Fibroblast of lung (primary cell): ENCODE results near the gene HSF4. TPM values are rescaled to one million over a fixed set of nuclear protein-coding genes. Genes with fewer than 3 reads are reported as not detected.
"Not testable (repeated sequence)": the region's sequence is repeated elsewhere in the genome, so short reads cannot be mapped to it uniquely, and the experiment has no call there.

Source experiments
- DNase-seq, 2 donors: peaks; one replicate each; pipeline versions ENCODE4 v3.0.0 to v3.0.0-alpha.2; 2010; ENCODE audit warnings: low read depth in 2 of 2
- H2AFZ ChIP-seq: 2 replicates; pipeline ENCODE4 v1.5.1; 2012; ENCODE audit warnings: low read length, control low read depth, inconsistent platforms
- H3K27ac ChIP-seq: 2 replicates; pipeline ENCODE4 v1.5.1; 2011; ENCODE audit warnings: low read length, control low read depth; ENCODE audit not compliant: insufficient read depth
- H3K27me3 ChIP-seq: 2 replicates; pipeline ENCODE4 v1.5.1; 2011; ENCODE audit warnings: mild to moderate bottlenecking, low read length; ENCODE audit not compliant: control insufficient read depth, insufficient read depth
- H3K36me3 ChIP-seq: 2 replicates; pipeline ENCODE4 v1.5.1; 2011; ENCODE audit warnings: low read length; ENCODE audit not compliant: control insufficient read depth, insufficient read depth
- H3K4me1 ChIP-seq: 2 replicates; pipeline ENCODE4 v1.5.1; 2011; ENCODE audit warnings: low read length; ENCODE audit not compliant: control insufficient read depth, insufficient read depth; ENCODE audit errors: extremely low read depth
- H3K4me2 ChIP-seq: 2 replicates; pipeline ENCODE4 v1.5.1; 2011; ENCODE audit warnings: low read length, control low read depth; ENCODE audit not compliant: insufficient read depth; ENCODE audit errors: extremely low read depth
- H3K4me3 ChIP-seq, 4 experiments: fragments of 200-600 bp in 1 of 4; sonication (generic) in 1 of 4; replicated peaks in 1 of 4; 2 replicates each; pipeline ENCODE4 v1.5.1; 2011 to 2016; ENCODE audit warnings: low read length in 4 of 4, low read depth in 3 of 4, mild to moderate bottlenecking in 3 of 4, control low read depth in 2 of 4, inconsistent platforms in 1 of 4, mixed read lengths in 1 of 4; ENCODE audit not compliant: insufficient read depth in 1 of 4; ENCODE audit errors: control extremely low read depth in 1 of 4
- H3K79me2 ChIP-seq: 2 replicates; pipeline ENCODE4 v1.5.1; 2012; ENCODE audit warnings: mild to moderate bottlenecking, low read length, inconsistent platforms; ENCODE audit not compliant: control insufficient read depth, insufficient read depth
- H3K9ac ChIP-seq: 2 replicates; pipeline ENCODE4 v1.5.1; 2011; ENCODE audit warnings: mild to moderate bottlenecking, low read length, control low read depth; ENCODE audit not compliant: insufficient read depth
- H3K9me3 ChIP-seq: 2 replicates; pipeline ENCODE4 v1.5.1; 2012; ENCODE audit warnings: low read depth, low read length; ENCODE audit not compliant: control insufficient read depth, insufficient read depth
- H4K20me1 ChIP-seq: 2 replicates; pipeline ENCODE4 v1.5.1; 2011; ENCODE audit warnings: low read length; ENCODE audit not compliant: control insufficient read depth, insufficient read depth; ENCODE audit errors: extremely low read depth
- EZH2 ChIP-seq: IDR thresholded peaks from 2 replicates; pipeline ENCODE4 v1.5.1; 2012; ENCODE audit warnings: low read length, control low read depth, mild to moderate bottlenecking; ENCODE audit errors: missing control alignments
- polyA plus RNA-seq, 2 donors: library from polyadenylated mRNA; depleted of rRNA in 1 of 2; stranded (reverse) in 1 of 2; unstranded in 1 of 2; fragments of >200 nt; gene quantifications; 2 replicates each; pipeline ENCODE4 v1.2.1, GENCODE V29; 2011 to 2012; ENCODE audit warnings: missing spikeins in 1 of 2
- total RNA-seq: library from RNA; depleted of rRNA; stranded (reverse); fragments of >200 nt; gene quantifications from 2 replicates; pipeline ENCODE4 v1.2.1, GENCODE V29; 2014
- TF ChIP-seq, protein P1 (sequence below), 2 donors: IDR thresholded peaks in 1 of 2; conservative IDR thresholded peaks in 1 of 2; 1 replicate in 1 of 2; 2 replicates in 1 of 2; pipeline ENCODE4 v1.5.1; 2011 to 2012; ENCODE audit warnings: low read length in 2 of 2, control low read depth in 1 of 2, inconsistent platforms in 1 of 2, low read depth in 1 of 2, mild to moderate bottlenecking in 1 of 2

The HSF4 gene
- total and polyA plus RNA-seq, 2 donors (not counting 1 experiment from before 2014, with no cell fraction given), result 6.4 to 25.8 TPM

DNA sequence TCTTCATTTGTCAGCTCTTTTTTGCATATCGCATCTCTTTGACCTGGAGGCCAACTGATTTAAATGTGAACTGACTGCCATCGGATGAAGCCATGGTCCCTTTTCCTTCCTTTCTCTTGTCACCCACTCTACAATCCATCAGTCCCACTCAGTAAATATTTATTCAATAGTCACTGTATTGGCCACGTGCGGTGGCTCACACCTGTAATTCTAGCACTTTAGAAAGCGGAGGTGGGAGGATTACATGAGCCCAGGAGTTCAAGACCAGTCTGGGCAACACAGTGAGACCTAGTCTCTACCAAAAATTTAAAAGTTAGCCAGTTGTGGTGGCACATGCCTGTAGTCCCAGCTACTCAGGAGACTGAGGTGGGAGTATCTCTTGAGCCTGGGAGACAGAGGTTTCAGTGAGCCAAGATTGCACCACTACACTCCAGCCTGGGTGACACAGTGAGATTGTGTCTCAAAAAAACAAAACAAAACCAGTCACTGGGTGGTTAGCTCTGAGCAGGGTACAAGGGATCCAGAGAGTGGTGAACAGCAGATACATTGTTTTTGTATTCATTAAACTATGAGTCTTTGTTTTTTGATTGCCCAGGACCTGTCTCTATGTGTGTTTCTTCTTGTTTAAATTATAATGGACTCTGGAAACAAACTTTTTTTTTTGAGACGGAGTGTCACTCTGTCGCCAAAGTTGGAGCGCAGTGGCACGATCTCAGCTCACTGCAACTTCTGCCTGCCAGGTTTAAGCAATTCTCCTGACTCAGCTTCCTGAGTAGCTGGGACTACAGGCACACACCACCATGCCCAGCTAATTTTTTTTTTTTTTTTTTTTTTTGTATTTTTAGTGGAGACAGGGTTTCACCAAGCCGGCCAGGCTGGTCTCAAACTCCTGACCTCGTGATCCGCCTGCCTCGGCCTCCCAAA is 47.9 kb upstream of the HSF4 start:
- H3K4me1 ChIP-seq, result peaks cover 9% of the 10 kb centered on the region
- H3K4me3 ChIP-seq, result no peak overlapping the region
- no peak overlapping the region for H2AFZ ChIP-seq
- peaks cover 29% of the 10 kb centered on the region for H3K79me2 ChIP-seq
- no peaks in the 10 kb centered on the region for H3K9me3 ChIP-seq
- TF ChIP-seq, protein P1, sequence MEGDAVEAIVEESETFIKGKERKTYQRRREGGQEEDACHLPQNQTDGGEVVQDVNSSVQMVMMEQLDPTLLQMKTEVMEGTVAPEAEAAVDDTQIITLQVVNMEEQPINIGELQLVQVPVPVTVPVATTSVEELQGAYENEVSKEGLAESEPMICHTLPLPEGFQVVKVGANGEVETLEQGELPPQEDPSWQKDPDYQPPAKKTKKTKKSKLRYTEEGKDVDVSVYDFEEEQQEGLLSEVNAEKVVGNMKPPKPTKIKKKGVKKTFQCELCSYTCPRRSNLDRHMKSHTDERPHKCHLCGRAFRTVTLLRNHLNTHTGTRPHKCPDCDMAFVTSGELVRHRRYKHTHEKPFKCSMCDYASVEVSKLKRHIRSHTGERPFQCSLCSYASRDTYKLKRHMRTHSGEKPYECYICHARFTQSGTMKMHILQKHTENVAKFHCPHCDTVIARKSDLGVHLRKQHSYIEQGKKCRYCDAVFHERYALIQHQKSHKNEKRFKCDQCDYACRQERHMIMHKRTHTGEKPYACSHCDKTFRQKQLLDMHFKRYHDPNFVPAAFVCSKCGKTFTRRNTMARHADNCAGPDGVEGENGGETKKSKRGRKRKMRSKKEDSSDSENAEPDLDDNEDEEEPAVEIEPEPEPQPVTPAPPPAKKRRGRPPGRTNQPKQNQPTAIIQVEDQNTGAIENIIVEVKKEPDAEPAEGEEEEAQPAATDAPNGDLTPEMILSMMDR (conservative IDR thresholded peaks at IDR 0.05 in 1 of 2, IDR thresholded peaks at IDR 0.05 in 1 of 2; ENCODE audit: low read depth in 1 of 2, low read length in 2 of 2), result no peak
- no peak for TF ChIP-seq EZH2
- no peak overlapping the region for H3K27ac ChIP-seq
- no peaks in the 10 kb centered on the region for H4K20me1 ChIP-seq
- H3K4me2 ChIP-seq, result no peak overlapping the region
- H3K27me3 ChIP-seq, result no peaks in the 10 kb centered on the region
- H3K36me3 ChIP-seq, result no peaks in the 10 kb centered on the region
- DNase-seq, result no peak
- H3K9ac ChIP-seq, result no peak overlapping the region

DNA sequence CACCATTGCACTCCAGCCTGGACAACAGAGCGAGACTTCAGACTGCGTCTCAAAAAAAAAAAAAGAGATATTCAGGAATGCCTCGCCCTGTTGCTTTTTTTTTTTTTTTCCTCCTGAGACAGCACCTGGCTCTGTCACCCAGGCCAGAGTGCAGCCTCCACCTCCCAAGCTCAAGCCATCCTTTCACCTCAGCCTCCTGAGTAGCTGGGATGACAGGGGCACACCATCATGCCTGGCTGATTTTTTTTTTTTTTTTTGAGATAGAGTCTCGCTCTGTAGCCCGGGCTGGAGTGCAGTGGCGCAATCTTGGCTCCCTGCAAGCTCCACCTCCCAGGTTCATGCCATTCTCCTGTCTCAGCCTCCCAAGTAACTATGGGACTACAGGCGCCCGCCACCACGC is 46.8 kb upstream of the HSF4 start:
- Histone ChIP-seq H3K4me3 (no peak overlapping the region), H3K9me3 (no peaks in the 10 kb centered on the region), H3K36me3 (peaks cover 4% of the 10 kb centered on the region), H3K27ac (no peak overlapping the region), H3K4me1 (peaks cover 9% of the 10 kb centered on the region), H3K27me3 (no peaks in the 10 kb centered on the region), H3K4me2 (no peak overlapping the region), H3K9ac (no peak overlapping the region), H3K79me2 (peaks cover 19% of the 10 kb centered on the region), H4K20me1 (no peaks in the 10 kb centered on the region), H2AFZ (no peak overlapping the region)
- DNase-seq, result no peak
- TF ChIP-seq EZH2, result no peak
- TF ChIP-seq, protein P1 (conservative IDR thresholded peaks at IDR 0.05 in 1 of 2, IDR thresholded peaks at IDR 0.05 in 1 of 2; ENCODE audit: low read depth in 1 of 2, low read length in 2 of 2), result no peak

DNA sequence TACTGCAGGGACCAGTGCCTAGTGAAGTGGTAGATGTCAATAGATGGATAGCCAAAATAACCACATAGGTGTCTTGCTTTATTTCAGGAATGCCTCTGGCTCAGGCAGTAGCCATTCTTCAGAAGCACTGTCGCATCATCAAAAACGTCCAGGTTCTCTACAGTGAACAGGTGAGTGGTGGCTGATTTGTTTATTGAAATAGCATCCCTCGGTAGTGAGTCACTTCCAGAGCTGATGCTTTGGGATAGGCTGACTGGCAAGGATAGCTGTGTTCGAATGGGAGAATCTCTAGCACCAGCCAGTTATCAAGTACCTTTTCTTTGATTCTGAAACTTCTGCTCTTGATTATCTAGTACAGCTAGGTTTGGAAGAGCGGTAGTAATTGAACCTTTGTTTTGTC is 44.5 kb upstream of the HSF4 start:
- no peak overlapping the region for H2AFZ ChIP-seq
- peaks cover 4% of the 10 kb centered on the region for H3K36me3 ChIP-seq
- no peak overlapping the region for H3K4me2 ChIP-seq
- H3K9ac ChIP-seq, result no peak overlapping the region
- no peaks in the 10 kb centered on the region for H3K27me3 ChIP-seq
- H3K27ac ChIP-seq, result no peak overlapping the region
- H3K79me2 ChIP-seq, result peaks cover 9% of the 10 kb centered on the region
- H3K4me3 ChIP-seq, result no peak overlapping the region
- no peak for DNase-seq
- H3K9me3 ChIP-seq, result no peaks in the 10 kb centered on the region
- TF ChIP-seq EZH2, result no peak
- TF ChIP-seq, protein P1 (conservative IDR thresholded peaks at IDR 0.05 in 1 of 2, IDR thresholded peaks at IDR 0.05 in 1 of 2; ENCODE audit: low read depth in 1 of 2, low read length in 2 of 2), result no peak
- peaks cover 6% of the 10 kb centered on the region for H3K4me1 ChIP-seq
- H4K20me1 ChIP-seq, result no peaks in the 10 kb centered on the region

DNA sequence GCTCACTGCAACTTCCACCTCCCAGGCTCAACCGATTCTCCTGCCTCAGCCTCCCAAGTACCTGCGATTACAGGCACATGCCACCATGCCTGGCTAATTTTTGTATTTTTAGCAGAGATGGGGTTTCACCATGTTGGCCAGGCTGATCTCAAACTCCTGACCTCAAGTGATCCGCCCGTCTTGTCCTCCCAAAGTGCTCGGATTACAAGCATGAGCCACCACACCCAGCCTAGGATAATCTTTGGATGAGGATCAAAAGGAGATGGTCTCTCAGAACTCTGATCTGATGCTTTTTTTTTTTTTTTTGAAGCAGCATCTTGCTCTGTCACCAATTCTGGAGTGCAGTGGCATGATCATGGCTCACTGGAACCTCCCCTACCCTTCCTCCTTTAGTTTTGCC is 41.7 kb upstream of the HSF4 start:
- not testable (repeated sequence) for H2AFZ ChIP-seq, H3K27me3 ChIP-seq, H3K9ac ChIP-seq, H3K4me2 ChIP-seq, H3K36me3 ChIP-seq, H4K20me1 ChIP-seq, H3K4me3 ChIP-seq, DNase-seq, H3K9me3 ChIP-seq, H3K27ac ChIP-seq, H3K4me1 ChIP-seq, H3K79me2 ChIP-seq
